HG03575 (cell line): ENCODE results near the gene ATP4B.

Experiments used
- ATAC-seq: cut with Tn5 transposase; IDR thresholded peaks from one replicate; pipeline ENCODE4 v1.9.1; 2021; ENCODE audit not compliant: unreplicated experiment, insufficient number of reproducible peaks, low FRiP score; ENCODE audit errors: extremely low read depth

ATP4B gene

GRCh38 chr13:113613789-113614379 lies 44.1 kb downstream of the ATP4B start:
- ATAC-seq = no peak

GRCh38 chr13:113612607-113613006 lies 45.4 kb downstream of the ATP4B start:
- no peak for ATAC-seq

GRCh38 chr13:113611996-113612395 lies 46.0 kb downstream of the ATP4B start:
- no peak for ATAC-seq

GRCh38 chr13:113610266-113610665 lies 47.7 kb downstream of the ATP4B start:
- no peak for ATAC-seq

GRCh38 chr13:113609616-113610015 lies 48.4 kb downstream of the ATP4B start:
- no peak for ATAC-seq

- no peak for ATAC-seq
Observed at GRCh38 chr13:113608967-113609533, 48.9 kb downstream of the ATP4B start.

- no peak for ATAC-seq
Observed at GRCh38 chr13:113607889-113608635, 49.9 kb downstream of the ATP4B start.

GRCh38 chr13:113607056-113607888 lies 50.7 kb downstream of the ATP4B start:
- no peak for ATAC-seq

- no peak for ATAC-seq
Observed at GRCh38 chr13:113605866-113606438, 52.0 kb downstream of the ATP4B start.

GRCh38 chr13:113605461-113605860 lies 52.5 kb downstream of the ATP4B start:
- no peak for ATAC-seq

GRCh38 chr13:113604186-113604585 lies 53.8 kb downstream of the ATP4B start:
- peak; percentile 57 for ATAC-seq

- no peak for ATAC-seq
Observed at GRCh38 chr13:113603116-113603710, 54.8 kb downstream of the ATP4B start.

- ATAC-seq = no peak
Observed at GRCh38 chr13:113602291-113602988, 55.6 kb downstream of the ATP4B start.

GRCh38 chr13:113601166-113602070 lies 56.6 kb downstream of the ATP4B start:
- ATAC-seq = no peak

GRCh38 chr13:113599391-113599790 lies 58.6 kb downstream of the ATP4B start:
- no peak for ATAC-seq
